HT-29 (cell line): Measurements from ENCODE around the gene PPP1CC. TPM values are rescaled to one million over a fixed set of nuclear protein-coding genes. Genes with fewer than 3 reads are reported as not detected.
A peak's percentile ranks its signal among the peaks of the same experiment; 100 is the strongest.
"Not testable (repeated sequence)": the region's sequence is repeated elsewhere in the genome, so short reads cannot be mapped to it uniquely, and the experiment has no call there.

Source experiments
- DNase-seq: peaks from one replicate; pipeline ENCODE4 v3.0.0-alpha.2; 2015; ENCODE audit warnings: low spot score
- total RNA-seq: library from RNA; depleted of rRNA; stranded (reverse); fragments of >200 nt; shearing (Covaris generic); gene quantifications from 2 replicates; pipeline ENCODE4 v1.2.3, GENCODE V29; 2014

PPP1CC gene
- total RNA-seq, 1 experiment from 2014 or later = 120 TPM

- DNase-seq = no peak
These were observed 11.6 kb upstream of the PPP1CC start for GRCh38 chr12:110754101-110754793.

DNA sequence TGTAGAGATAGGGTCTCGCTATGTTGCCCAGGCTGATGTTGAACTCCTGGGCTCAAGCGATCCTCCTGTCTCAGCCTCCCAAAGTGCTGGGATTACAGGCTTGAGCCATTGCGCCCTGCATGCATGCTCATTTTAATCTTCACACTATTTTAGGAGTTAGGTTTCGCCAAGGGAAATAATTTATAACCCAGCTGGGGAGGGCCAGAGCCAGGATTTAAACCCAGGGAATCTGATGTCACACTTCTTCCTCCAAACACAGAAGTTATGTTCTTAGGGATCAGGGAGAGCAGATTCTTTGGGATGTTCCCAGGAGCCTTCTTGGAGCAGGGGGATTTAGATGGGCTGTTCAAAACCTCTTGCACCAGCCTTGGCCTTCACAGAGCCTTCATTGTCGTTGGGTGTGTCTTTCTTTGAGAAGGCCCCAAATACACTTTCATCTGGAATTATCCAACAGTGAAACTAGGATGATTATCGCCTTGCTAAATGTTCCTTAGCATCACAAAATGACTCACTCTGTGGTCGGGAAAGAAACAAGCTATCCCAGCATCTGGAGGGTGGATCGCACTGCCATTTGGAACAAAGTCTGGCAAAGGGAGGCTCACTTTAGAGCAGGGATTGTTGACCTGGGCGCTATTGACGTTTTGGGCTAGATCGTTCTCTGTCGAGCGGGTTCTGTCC, 8.2 kb upstream of the PPP1CC start:
- DNase-seq = no peak

GRCh38 chr12:110746550-110746949, 3.9 kb upstream of the PPP1CC start:
- DNase-seq = no peak

DNA sequence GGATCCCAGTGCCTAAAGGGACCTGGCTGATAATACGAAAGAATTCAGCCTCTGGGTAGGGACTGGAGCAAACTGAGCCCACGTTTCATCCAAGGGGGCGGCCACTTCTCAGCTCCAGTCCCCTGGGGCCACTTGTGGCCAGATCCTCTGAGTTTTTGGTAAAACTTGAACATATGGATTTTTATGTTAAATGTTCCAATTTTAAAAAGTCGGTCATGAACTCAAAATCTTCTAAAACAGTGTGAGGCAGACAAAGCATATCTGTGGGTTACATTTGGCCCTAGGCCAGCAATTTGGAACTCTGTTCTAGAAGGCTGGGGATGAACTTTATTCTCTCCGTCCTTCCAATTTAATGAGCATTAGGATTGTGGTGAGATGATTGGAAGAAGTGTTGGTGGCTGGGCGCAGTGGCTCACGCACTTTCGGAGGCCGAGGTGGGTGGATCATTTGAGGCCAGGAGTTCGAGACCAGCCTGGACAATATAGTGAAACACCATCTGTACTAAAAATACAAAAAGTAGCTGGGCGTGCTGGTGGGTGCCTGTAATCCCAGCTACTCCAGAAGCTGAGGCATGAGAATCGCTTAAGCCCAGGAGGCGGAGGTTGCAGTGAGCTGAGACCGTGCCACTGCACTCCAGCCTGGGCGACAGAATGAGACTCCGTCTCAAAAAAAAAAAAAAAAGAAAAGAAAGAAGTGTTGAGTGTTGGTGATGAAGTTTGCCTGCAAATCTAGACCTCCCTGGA, 3.0 kb upstream of the PPP1CC start:
- DNase-seq = no peak

- peak; percentile 79 for DNase-seq
These were observed 2.0 kb upstream of the PPP1CC start for GRCh38 chr12:110744601-110745264.

- DNase-seq = no peak
These were observed 1.5 kb upstream of the PPP1CC start for GRCh38 chr12:110744151-110744571.

DNA sequence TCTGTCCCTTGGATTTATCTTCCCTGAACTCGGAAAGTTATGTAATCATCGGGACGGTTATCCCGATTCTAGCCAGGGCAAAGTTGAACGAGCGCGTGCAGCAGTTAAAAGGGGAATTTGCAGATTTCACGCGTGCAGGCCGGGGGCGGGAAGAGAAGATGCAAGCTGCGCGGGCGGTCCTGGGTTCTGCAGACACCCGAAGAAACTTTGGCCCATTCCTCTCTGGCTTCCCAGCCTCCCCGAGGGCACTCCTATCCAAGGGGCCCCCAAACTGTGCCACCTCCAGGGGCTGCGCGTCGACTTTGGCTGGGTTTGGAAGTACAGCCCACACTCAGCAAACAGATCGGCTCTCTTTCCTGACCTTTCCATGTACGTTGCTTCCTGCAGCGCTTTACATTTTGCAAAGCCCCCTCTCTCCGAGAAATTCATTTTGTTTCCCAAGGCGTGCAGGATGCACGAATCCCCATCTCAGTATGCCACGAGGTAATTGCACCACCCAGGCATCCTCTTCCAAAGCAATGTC, 941 bp upstream of the PPP1CC start:
- no peak for DNase-seq

DNA sequence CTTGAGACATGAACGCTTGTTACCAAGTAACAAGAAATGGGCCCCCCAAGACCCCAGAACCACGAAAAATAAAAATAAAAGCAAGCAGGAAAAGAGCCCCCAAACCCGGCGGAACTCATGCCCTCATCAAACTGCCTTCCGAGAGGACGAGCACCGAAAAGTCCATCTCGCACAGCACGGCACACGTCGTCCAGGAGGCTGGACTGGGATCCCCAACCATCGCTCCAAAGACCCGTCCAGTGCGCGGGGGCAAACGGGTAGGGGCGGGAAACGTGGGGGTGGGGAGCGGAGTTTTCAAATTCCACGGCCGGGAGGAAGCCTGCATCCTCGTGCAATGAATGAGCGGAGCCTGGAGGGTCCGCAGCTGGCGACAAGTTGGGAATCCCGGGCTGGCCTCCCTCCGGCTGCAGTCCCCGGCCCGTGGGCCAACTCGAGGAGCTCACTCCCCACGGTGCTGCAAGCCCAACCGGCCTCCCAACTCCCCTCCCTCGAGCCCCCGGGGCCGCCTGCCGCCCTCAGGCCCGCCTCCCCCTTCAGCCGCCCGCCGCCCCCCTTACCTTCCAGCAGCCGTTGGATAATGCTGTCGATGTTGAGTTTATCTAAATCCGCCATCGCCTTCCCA, 484 bp downstream of the PPP1CC start:
- peak; percentile 19 for DNase-seq

DNA sequence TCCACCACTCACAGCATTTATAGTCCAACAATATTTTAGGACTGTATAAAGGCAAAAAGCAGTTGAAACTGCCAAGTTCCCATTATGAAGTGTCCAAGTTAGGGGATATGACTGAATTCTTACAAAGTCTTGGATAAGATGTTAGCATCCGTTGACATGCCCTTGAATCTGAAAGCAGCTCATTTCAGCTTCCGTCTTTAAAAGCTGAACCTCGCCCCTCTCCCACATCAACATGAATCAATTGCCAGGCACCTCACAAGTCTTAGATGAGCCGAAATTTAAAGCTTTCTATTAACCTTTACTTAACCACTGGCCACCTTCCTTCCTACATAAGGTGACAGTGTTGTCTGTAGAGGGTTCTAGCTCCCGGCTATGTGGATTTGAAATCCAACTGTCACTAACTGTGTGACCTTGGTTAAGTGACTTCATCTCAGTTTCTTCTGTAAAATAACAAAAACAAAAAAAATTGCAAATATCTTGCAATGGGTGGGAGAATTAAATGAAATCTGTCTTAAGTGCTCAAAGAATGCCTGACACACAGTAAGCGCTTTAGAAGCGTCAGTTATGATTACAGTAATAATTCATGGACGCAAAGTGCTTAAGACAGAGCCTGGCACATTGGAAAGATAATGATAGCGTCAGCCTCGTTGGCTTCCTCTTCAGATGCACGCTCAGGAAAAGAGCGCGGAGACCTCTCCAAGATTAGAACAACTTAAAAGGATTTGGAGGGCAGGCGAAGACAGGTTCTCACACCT, 1.2 kb downstream of the PPP1CC start:
- peak; percentile 39 for DNase-seq

- no peak for DNase-seq
These were observed 2.8 kb downstream of the PPP1CC start for GRCh38 chr12:110739894-110740293.

GRCh38 chr12:110739488-110739887, 3.2 kb downstream of the PPP1CC start:
- no peak for DNase-seq

- no peak for DNase-seq
These were observed 5.2 kb downstream of the PPP1CC start for GRCh38 chr12:110737532-110737931.

DNA sequence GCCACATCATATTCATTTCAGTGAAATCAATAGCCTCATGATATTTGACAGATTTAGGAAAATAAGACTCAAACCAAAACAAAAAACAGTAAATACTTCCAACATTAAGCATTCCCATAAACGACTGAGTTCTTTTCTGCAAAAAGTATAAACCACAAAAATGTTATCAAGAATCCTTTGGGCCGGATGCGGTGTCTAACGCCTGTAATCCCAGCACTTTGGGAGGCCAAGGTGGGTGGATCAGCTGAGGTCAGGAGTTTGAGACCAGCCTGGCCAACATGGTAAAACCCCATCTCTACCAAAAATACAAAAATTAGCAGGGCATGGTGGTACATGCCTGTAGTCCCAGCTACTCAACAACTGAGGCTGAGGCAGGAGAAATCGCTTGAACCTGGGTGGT, 5.7 kb downstream of the PPP1CC start:
- not testable (repeated sequence) for DNase-seq

DNA sequence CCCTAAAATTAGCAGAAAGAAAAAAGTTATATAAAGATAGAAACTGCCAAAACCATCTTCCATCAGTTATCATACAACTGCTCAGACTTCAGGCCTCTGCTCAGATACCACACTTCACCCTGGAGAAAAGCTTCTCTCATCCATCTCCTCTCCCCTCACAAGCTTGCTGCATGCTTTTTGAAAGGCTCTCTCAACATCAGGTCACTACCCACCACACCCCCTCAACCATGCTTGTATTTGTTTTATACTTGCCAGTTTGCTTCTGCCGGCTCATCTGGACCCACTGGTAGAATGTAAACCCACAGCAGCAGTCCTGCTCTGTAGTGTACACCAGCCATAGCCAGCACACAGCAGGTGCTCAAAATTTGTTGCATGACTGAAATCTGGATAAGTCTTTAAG, 8.8 kb downstream of the PPP1CC start:
- no peak for DNase-seq

DNA sequence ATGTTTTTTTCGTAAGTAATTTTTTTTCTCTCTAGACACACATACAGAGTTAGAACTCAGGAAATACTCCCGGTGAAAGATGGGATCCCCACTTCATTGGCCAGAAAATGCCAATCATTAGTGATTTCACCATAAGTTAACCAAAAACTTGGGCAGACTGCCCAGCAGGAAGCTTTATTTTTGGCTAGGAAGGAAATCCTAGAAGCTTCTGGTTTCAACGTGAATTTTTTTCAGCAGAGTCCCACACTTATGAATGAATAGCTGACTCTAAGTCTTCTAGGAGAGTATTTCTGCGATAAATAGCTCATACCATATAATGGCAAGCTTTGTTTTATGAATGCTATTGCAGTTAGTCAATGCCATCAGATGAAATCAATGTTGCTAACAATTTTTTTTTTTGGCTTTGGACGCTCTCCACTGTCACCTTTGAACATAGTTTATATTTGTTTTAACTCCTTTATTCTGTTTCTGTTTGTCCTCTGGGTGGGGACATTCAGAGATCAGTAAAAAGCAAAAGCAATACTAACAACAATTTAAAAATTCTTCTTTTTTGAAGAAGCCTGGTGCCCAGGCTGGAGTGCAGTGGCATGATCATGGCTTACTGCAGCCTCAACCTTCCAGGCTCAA, 9.5 kb downstream of the PPP1CC start:
- no peak for DNase-seq

DNA sequence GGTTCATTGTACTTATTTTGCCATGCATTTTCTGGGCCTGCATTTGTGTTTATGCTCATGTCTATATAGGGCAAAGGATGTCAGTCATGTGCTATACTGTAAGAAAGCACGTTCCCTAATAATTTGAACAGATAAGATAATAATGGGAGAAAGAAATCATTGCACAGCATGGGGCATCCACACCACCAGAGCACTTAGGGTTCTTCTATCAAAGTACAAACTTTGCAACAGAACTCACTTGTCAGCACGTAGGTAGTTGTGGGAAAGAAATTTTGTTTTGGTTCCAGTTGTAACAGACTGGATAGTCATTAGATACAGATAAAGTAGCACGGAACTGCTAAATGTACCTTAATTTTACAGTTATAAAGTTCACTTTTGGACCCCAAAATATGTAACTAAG, 10.1 kb downstream of the PPP1CC start:
- DNase-seq = no peak

DNA sequence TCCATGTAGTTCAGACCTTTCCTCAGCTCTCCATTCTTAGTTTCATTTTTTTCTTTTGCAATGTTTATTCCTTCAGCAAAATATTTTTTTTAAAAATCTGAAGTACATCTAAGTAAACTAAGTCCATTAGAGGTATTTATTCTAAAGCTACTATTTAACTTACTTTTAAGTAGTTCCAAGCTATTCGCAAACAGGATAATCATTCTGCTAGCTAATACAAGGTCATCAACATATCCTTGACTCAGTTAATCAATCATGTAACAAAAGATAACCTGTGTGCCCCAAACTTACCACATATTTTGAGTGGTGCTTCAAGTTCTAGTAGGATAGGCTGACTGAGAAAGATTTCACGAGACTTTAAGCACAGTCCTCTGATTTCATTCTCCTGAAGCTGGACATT, 11.2 kb downstream of the PPP1CC start:
- DNase-seq = no peak

- no peak for DNase-seq
These were observed 14.1 kb downstream of the PPP1CC start for GRCh38 chr12:110728628-110729027.

- no peak for DNase-seq
These were observed 15.9 kb downstream of the PPP1CC start for GRCh38 chr12:110726708-110727369.

GRCh38 chr12:110726028-110726427, 16.7 kb downstream of the PPP1CC start:
- DNase-seq = no peak
